ENCODE measurements around the gene GPR132.

DNA sequence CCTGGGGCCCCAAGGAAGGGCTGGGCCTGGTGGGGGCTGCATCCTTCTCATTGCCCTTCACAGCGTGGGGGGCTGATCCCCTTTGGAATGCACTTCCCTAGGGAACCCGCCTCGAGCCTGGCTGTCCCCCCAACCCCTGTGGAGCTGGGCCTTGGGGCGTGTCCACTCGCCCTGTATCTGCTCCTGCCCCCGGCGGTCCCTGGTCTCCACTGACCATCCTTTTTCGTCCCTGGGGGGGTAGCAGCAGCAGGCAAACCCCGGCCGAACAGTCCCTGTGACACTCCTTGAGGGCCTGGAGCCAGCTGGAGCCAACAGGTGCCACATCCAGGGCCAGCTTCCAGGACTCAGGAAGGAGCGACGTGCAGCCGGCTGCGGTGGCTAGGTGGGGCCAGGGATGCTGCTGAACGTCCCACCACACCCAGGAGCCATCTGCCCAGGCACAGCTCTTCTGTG is 9.4 kb upstream of the GPR132 start:
- TF ChIP-seq, protein P1, sequence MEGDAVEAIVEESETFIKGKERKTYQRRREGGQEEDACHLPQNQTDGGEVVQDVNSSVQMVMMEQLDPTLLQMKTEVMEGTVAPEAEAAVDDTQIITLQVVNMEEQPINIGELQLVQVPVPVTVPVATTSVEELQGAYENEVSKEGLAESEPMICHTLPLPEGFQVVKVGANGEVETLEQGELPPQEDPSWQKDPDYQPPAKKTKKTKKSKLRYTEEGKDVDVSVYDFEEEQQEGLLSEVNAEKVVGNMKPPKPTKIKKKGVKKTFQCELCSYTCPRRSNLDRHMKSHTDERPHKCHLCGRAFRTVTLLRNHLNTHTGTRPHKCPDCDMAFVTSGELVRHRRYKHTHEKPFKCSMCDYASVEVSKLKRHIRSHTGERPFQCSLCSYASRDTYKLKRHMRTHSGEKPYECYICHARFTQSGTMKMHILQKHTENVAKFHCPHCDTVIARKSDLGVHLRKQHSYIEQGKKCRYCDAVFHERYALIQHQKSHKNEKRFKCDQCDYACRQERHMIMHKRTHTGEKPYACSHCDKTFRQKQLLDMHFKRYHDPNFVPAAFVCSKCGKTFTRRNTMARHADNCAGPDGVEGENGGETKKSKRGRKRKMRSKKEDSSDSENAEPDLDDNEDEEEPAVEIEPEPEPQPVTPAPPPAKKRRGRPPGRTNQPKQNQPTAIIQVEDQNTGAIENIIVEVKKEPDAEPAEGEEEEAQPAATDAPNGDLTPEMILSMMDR (IDR thresholded peaks at IDR 0.05 in 8 of 11, conservative IDR thresholded peaks at IDR 0.05 in 3 of 11), result no peak
- no peak for TF ChIP-seq POLR2AphosphoS5 (IDR thresholded peaks at IDR 0.05)
